ENCODE data around the gene GSTO2.

Gene GSTO2

GRCh38 chr10:104327745-104328645 lies 59.0 kb downstream of the GSTO2 start:
- DNase-seq: peak; percentile 84

DNA sequence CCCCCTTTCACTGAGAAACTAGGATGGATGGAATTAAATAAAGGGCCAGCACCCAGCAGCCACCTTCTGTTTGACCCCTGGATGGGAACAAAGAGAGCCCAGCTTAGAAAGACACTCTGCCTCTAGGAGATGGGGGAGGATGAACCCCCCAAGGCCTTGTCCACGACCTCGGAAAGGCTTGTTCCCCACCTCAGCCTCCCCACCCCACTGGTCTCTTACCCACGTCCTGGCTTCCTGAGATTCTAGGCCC lies 59.6 kb downstream of the GSTO2 start:
- DNase-seq: no peak

DNA sequence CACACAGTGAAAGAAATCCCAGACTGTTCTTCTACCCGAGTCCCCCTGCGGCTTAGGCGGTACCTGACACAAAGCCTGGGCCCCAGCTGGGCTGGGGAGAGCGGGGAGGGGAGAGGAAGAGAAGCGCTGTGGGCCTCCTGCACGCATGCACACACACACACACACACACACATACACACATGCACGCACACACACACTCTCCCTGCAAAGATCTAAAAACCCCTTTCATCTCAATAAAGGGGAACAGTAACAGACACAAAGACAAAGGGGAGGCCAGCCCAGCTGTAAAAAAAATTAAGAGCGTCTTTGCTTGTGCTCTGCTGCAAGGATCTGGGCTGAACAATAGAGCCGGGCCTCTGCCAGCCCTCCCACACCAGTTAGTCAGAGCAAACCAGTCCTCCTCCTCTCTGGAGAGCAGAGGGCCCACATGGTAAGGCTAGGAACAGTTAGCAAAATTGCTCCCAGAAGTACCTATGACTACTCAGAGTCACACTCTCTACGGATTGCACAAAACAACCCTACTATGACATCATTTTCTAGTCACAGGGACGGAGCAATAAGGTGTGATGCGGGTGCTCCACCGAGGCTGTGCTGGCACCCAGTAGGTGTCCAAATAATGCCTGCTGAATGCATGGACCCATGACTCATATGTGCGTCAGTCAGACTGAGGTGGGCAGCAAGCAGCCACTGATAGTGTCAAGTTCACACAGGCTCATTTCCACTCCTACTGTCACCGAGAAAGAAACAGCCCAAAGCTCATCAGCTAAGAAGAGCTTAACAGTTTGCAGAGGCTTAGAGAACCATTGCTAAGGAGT lies 60.1 kb downstream of the GSTO2 start:
- peak; percentile 87 for DNase-seq

DNA sequence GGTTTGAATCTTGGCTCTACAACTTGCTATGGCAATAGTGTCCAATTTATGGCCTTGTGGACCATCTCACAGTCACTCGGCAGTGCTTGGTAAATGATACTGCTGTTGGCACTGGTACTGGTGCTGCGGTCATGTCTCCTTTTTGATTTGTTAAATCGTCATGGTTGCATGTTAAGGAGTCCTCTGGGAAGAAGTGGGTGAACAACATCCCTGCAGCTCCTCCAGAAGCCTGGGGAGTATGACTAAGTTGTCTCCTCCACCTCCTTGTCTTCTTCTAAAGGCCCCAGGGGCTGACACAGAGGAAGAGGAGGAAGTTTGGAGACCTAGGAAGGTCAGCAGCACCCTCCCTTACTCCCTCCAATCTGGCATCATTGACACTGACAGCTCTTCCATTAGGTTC lies 60.8 kb downstream of the GSTO2 start:
- peak; percentile 56 for DNase-seq

DNA sequence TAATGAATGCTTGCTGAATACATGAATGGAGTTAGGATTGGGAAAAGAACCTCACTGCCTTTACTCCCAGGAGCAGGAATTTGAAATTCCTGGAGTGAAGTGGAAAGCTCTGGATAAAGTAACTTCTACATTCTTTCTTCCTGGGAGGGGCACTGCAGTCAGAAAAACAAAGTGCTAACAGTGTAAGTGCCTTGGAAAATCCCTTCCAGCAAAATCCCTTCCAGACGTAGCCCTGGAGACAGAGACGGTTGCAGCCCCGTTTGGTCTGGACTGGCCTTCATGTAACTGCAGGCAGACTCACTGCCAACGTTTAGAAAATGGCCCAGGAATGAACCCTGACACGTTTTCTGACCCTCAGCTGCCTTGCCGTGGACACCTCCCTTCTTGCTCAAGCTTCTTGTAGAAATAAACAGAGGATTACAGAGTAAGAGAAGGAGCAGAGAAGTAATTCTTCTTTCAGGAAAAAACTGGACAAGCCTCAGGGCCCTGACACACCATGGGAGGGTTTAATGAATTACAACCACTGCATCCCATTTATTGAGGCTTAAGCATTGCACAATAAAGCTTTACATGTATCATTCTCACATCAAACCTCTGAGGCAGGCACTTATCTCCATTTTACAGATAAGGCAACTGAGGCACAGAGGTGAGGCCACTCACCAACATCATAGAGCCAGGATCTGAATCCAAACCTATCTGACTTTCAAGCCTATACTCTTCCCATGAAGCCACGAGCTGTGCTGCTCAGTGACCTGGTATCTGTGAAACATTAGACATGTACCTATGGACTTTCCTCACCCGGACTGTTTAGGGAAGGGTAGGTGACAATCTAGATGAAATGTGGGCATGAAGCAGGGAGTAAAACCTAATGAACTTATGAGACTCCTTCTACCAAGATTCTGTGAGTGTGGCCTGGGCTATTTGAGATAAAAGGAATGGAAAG lies 61.5 kb downstream of the GSTO2 start:
- DNase-seq: peak; percentile 29

GRCh38 chr10:104331208-104331838 lies 62.3 kb downstream of the GSTO2 start:
- DNase-seq: no peak

GRCh38 chr10:104332243-104333031 lies 63.5 kb downstream of the GSTO2 start:
- DNase-seq: no peak

- DNase-seq: no peak
These were observed 64.2 kb downstream of the GSTO2 start for GRCh38 chr10:104333032-104333727.

- no peak for DNase-seq
These were observed 64.9 kb downstream of the GSTO2 start for GRCh38 chr10:104333728-104334373.

- no peak for DNase-seq
These were observed 65.6 kb downstream of the GSTO2 start for GRCh38 chr10:104334561-104334960.

DNA sequence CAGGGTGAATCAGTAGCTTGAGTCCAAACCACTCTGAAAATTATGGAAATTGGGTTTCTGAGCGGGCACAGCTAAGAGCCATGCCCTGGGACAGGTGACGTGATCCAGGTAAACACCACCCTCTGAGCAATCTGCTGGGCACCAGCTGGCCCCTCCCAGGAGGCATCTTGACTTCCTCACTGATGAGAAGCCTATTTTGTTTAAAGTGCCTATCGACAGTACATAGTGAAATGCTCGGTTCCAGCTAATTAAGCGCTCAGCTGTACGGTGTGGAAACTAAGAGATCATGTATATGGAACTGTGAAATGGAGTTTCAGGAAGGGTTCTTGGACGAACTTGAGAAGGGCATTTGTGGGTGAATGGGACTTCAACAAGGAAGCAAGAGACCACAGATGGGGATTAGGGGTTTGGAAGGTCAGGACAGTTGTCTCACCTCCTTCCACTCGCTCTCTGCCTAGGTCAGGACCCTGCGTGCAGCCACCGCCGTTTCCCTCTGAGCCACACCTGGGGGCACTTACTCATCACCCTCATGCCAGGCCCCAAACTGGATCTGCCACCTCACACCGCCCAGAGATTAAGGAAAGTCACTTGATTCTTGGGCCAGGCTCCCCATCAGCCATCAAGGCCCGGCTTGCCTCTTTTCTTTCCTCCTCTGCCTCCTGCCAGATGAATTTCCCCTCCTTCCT lies 66.1 kb downstream of the GSTO2 start:
- DNase-seq: no peak

- peak; percentile 76 for DNase-seq
These were observed 68.0 kb downstream of the GSTO2 start for GRCh38 chr10:104336821-104337467.

GRCh38 chr10:104337521-104337984 lies 68.6 kb downstream of the GSTO2 start:
- DNase-seq: peak; percentile 79

GRCh38 chr10:104337985-104338735 lies 69.2 kb downstream of the GSTO2 start, which contains the start of gene ITPRIP:
Gene ITPRIP (minus strand): TSS chr10:104338465. CDS start chr10:104316051, 22,414 bp downstream.
- peak; percentile 90 for DNase-seq

DNA sequence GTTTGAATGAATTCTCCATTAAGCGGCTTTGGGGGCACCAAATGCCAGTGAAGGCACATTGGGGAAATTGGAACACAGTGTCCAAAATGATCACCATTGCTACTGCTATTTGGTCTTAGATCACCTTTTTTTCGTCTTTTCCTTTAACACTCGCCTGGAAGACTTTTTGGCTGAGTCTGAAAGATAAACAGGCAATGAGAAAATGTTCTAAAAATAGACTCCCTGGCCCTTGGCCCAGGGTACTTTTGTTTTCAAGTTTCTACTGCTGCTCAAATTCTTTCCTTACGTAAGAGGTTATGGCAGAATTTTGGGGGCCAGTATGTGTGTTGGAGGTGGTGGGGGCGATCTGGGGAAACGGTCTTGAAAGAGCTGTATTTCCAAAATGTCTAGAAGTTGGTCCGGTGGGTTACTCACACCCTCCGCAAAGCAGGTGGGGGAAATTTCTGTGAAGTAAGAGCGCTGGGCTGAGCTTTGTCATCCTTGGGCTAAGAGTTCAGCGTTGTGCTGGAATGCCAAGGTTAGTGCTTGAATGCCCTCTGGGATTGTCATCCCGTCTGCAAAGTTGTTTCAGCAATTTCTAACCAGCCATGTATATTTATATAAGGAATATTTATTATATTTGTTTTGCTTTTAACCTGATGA lies 70.6 kb downstream of the GSTO2 start:
- DNase-seq: peak; percentile 36

GRCh38 chr10:104340111-104340526 lies 71.1 kb downstream of the GSTO2 start:
- DNase-seq: no peak

GRCh38 chr10:104340641-104341040 lies 71.7 kb downstream of the GSTO2 start:
- no peak for DNase-seq

- no peak for DNase-seq
These were observed 74.0 kb downstream of the GSTO2 start for GRCh38 chr10:104342941-104343411.

Measured in suppressor macrophage treated with lipopolysaccharide for 4 hours (primary cell).